Ishikawa (cell line): ENCODE results near the gene MAP7D1.

Experiments used
- CEBPB ChIP-seq: IDR thresholded peaks from 2 replicates; pipeline ENCODE4 v1.6.1; 2012
- CREB1 ChIP-seq: IDR thresholded peaks from 2 replicates; pipeline ENCODE4 v1.6.1; 2012; ENCODE audit warnings: low read depth
- EGR1 ChIP-seq: IDR thresholded peaks from 2 replicates; pipeline ENCODE4 v1.6.1; 2012
- EP300 ChIP-seq: IDR thresholded peaks from 2 replicates; pipeline ENCODE4 v1.6.1; 2012; ENCODE audit warnings: borderline replicate concordance
- FOXM1 ChIP-seq: IDR thresholded peaks from 2 replicates; pipeline ENCODE4 v1.6.1; 2012; ENCODE audit warnings: low read depth, borderline replicate concordance
- NFIC ChIP-seq: IDR thresholded peaks from 2 replicates; pipeline ENCODE4 v1.6.1; 2012
- RAD21 ChIP-seq: IDR thresholded peaks from 2 replicates; pipeline ENCODE4 v1.6.1; 2012; ENCODE audit warnings: low read depth
- TAF1 ChIP-seq: IDR thresholded peaks from 2 replicates; pipeline ENCODE4 v1.6.1; 2012; ENCODE audit warnings: low read depth, mild to moderate bottlenecking
- TCF12 ChIP-seq: IDR thresholded peaks from 2 replicates; pipeline ENCODE4 v1.6.1; 2012; ENCODE audit warnings: low read depth
- TEAD4 ChIP-seq: IDR thresholded peaks from 2 replicates; pipeline ENCODE4 v1.6.1; 2012
- YY1 ChIP-seq: IDR thresholded peaks from 2 replicates; pipeline ENCODE4 v1.6.1; 2012; ENCODE audit warnings: low read depth
- ZBTB7A ChIP-seq: IDR thresholded peaks from 2 replicates; pipeline ENCODE4 v1.6.1; 2012; ENCODE audit warnings: low read depth
- TF ChIP-seq, protein P1 (sequence below): IDR thresholded peaks from 2 replicates; pipeline ENCODE4 v1.6.1; 2012
- TF ChIP-seq, protein P2 (sequence below): IDR thresholded peaks from 2 replicates; pipeline ENCODE4 v1.6.1; 2012
- TF ChIP-seq, protein P3 (sequence below): IDR thresholded peaks from 2 replicates; pipeline ENCODE4 v1.6.1; 2012; ENCODE audit warnings: low read depth, mild to moderate bottlenecking

Gene MAP7D1

DNA sequence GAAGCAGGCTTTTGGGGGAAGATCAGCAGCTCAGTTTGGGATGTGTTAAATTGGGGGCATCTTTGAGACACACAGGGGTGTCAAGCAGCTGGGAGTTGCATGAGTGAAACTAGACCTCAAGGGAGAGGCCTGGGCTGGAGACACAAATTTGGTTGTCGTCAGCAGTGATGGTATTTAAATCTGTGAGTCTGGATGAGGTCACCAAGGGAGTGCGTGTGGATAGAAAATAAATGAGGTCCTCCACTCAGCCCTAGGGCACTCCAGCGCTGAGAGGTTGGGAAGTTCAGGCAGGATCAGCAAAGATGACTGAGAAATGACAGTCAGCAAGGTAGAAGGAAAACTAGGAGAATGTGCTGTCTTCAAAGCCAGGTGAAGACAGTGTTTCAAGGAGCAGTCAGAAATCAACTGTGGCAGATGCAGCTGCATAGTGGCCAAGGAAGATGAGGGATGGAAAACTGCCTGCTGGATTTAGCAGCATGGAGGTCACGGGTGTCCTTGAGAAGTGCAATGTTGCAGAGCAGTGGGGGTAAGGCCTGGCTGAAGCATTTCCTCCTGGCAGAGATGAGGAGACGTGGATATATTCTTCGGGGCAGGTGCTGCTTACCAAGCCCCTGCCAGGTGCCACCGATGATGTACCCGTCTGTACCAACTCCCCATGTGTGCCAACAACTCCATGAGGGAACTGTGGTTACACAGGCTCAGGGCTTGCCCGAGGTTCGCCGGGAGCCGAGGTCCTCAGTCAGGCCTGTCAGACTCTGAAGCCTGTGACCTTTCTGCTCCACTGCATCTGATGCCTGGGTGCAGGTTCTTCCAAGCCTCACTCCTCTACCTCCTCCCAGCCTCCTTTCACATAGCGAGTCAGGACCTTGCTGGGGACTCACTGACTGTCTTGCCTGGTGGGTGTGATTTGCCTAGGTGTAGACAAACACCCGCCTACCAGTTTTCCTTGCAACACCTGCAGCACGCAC lies 11.3 kb downstream of the MAP7D1 start:
- no peak for TF ChIP-seq ZBTB7A
- no peak for TF ChIP-seq TCF12
- no peak for TF ChIP-seq TAF1
- TF ChIP-seq FOXM1: no peak
- no peak for TF ChIP-seq YY1
- TF ChIP-seq EGR1: no peak

DNA sequence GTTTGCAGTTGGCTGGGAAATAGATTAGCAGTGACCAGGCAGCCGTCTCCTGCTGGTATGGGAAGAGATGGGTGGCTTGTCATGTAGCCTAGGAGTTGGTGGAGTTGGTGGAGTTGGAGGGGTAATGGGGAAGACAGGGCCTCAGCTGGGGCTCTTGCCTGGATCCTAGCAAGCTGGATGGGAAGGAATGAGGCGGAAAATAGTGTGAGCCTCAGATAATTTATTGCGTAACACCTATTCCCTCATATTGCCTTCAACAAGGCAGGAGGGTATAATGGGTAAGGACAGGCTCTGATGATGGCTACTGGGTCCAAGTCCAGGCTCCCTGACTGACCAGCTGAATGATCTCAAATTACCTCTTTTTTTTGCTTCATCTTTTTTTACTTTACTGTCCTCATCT lies 12.6 kb downstream of the MAP7D1 start:
- TF ChIP-seq, protein P1, sequence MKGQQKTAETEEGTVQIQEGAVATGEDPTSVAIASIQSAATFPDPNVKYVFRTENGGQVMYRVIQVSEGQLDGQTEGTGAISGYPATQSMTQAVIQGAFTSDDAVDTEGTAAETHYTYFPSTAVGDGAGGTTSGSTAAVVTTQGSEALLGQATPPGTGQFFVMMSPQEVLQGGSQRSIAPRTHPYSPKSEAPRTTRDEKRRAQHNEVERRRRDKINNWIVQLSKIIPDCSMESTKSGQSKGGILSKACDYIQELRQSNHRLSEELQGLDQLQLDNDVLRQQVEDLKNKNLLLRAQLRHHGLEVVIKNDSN: no peak
- TF ChIP-seq CEBPB: peak; percentile 82

DNA sequence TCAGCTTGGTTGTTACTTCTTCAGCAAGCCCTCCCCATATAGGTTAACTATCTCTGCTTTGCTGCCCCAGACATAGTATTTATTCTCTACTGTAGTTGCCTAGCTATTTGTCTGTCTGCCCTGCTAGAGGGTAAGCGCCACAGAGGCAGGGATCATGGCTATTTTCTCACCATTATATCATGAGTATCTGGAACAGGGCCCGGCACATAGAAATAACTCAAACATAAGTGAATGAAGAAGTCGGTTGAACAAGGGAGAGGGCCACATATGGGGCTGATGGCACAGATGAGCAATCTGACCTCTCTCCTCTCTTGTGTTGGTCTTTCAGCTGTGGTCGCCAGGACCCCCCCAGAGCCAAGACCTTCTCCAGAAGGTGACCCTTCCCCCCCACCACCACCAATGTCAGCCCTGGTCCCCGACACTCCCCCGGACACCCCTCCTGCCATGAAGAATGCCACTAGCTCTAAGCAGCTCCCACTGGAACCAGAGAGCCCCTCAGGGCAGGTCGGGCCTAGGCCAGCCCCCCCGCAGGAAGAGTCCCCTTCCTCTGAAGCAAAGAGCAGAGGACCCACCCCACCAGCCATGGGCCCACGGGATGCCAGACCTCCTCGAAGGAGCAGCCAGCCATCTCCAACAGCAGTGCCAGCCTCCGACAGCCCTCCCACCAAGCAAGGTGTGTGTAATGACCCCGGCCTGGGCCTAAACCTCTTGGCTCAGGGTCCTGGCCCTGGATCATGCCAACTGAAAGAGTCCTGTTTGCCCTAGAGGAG lies 14.9 kb downstream of the MAP7D1 start:
- TF ChIP-seq EGR1: no peak
- no peak for TF ChIP-seq CEBPB
- no peak for TF ChIP-seq TAF1

DNA sequence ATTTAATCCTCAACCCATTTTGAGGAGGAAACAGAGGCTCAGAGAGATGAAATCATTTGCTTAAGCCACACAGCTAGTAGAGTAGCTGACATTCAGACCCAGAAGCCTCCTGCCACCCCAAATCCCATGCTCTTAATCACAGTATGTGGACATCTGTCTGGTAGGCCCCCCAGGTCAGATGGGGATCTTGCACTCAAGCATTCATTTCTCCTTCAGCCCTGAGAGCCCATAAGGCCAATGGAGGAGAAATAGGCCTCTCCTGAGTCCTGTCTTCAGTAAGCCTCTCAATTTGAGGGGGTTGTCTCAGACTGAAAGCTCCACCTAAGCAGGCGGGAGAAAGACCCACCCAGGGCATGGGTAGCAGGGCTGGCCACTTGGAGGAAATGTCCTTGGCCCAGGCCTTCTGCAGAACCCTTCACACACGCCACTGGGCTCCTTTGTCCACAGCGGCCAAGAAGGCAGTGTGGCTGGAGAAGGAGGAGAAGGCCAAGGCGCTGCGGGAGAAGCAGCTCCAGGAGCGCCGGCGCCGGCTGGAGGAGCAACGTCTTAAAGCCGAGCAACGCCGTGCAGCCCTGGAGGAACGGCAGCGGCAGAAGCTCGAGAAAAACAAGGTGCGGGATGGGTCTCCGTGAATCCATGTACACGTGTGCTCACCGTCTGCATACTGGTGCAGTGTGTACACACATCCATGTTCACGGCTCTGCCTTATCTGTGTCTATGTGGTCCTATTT lies 16.2 kb downstream of the MAP7D1 start:
- TF ChIP-seq CREB1 (no peak), NFIC (no peak), EGR1 (no peak), YY1 (no peak), ZBTB7A (no peak), RAD21 (no peak), TCF12 (no peak)
- TF ChIP-seq, protein P2, sequence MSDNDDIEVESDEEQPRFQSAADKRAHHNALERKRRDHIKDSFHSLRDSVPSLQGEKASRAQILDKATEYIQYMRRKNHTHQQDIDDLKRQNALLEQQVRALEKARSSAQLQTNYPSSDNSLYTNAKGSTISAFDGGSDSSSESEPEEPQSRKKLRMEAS: no peak
- TF ChIP-seq, protein P1: no peak

DNA sequence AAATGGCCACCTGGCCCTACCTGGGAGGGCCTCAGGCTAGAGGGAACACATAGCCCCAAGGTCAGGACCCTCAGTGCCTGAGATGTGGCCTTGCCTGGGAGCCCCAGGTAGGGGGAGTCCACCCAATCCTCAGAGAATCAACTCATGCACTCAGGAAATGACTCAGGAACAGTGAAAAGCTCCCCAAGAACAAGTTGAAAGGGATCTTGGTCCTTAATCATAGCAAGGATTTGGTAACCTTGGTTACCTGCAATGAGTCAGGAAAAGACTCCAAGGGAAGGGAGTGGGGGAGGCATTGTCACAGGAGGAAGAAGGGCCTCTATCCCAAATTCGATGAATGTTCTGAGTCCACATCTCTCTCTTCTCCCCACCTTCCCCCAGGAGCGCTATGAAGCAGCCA lies 17.0 kb downstream of the MAP7D1 start:
- no peak for TF ChIP-seq ZBTB7A
- no peak for TF ChIP-seq YY1
- TF ChIP-seq CREB1: no peak
- TF ChIP-seq RAD21: no peak
- no peak for TF ChIP-seq CEBPB

DNA sequence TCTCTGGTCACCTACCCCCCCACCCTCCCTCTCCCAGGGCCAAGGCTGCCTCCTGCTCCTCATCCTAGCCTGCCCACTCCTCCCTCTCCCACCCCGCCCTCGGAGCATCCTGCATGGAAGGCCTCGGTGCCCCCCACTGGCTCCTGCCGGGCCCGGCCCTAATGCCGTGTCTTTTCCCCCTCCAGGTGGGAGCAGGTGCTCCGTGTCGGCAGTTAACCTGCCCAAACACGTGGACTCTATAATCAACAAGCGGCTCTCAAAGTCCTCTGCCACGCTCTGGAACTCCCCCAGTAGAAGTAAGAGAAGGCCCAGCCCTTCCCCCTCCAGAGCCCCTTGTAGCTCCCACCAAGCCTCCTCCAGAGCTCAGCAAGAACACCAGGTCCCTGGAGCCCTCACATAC lies 18.8 kb downstream of the MAP7D1 start:
- TF ChIP-seq NFIC (no peak), ZBTB7A (no peak), EP300 (no peak), TCF12 (no peak), RAD21 (no peak), CEBPB (no peak), YY1 (no peak), TEAD4 (no peak), TAF1 (no peak), FOXM1 (no peak), EGR1 (no peak), CREB1 (no peak)
- TF ChIP-seq, protein P3, sequence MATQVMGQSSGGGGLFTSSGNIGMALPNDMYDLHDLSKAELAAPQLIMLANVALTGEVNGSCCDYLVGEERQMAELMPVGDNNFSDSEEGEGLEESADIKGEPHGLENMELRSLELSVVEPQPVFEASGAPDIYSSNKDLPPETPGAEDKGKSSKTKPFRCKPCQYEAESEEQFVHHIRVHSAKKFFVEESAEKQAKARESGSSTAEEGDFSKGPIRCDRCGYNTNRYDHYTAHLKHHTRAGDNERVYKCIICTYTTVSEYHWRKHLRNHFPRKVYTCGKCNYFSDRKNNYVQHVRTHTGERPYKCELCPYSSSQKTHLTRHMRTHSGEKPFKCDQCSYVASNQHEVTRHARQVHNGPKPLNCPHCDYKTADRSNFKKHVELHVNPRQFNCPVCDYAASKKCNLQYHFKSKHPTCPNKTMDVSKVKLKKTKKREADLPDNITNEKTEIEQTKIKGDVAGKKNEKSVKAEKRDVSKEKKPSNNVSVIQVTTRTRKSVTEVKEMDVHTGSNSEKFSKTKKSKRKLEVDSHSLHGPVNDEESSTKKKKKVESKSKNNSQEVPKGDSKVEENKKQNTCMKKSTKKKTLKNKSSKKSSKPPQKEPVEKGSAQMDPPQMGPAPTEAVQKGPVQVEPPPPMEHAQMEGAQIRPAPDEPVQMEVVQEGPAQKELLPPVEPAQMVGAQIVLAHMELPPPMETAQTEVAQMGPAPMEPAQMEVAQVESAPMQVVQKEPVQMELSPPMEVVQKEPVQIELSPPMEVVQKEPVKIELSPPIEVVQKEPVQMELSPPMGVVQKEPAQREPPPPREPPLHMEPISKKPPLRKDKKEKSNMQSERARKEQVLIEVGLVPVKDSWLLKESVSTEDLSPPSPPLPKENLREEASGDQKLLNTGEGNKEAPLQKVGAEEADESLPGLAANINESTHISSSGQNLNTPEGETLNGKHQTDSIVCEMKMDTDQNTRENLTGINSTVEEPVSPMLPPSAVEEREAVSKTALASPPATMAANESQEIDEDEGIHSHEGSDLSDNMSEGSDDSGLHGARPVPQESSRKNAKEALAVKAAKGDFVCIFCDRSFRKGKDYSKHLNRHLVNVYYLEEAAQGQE: no peak
- TF ChIP-seq, protein P2: no peak
- TF ChIP-seq, protein P1: no peak
